ENCODE results near the gene CEP76. TPM values are rescaled to one million over a fixed set of nuclear protein-coding genes. Genes with fewer than 3 reads are reported as not detected.

CEP76 gene, protein sequence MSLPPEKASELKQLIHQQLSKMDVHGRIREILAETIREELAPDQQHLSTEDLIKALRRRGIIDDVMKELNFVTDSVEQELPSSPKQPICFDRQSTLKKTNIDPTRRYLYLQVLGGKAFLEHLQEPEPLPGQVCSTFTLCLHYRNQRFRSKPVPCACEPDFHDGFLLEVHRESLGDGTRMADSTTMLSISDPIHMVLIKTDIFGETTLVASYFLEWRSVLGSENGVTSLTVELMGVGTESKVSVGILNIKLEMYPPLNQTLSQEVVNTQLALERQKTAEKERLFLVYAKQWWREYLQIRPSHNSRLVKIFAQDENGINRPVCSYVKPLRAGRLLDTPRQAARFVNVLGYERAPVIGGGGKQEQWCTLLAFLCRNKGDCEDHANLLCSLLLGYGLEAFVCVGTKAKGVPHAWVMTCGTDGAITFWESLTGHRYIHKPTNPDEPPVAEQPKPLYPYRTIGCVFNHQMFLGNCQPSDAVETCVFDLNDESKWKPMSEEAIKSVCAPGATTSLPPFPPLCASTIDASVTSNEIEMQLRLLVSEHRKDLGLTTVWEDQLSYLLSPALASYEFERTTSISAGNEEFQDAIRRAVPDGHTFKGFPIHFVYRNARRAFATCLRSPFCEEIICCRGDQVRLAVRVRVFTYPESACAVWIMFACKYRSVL
- 9.7 and 10.1 TPM in 2 replicates for total RNA-seq

- H3K4me1 ChIP-seq (ENCODE audit: insufficient read depth, low read length) = peaks cover 18% of the 10 kb centered on the region
Measured at GRCh38 chr18:12702221-12703095, at the start of gene CEP76, which contains the start of gene PSMG2. TSS of gene CEP76 (minus strand) at chr18:12702723. CDS start at chr18:12702548, 175 bp downstream. TSS of gene PSMG2 (plus strand) at chr18:12703042. CDS start at chr18:12703108, 66 bp downstream.

DNA sequence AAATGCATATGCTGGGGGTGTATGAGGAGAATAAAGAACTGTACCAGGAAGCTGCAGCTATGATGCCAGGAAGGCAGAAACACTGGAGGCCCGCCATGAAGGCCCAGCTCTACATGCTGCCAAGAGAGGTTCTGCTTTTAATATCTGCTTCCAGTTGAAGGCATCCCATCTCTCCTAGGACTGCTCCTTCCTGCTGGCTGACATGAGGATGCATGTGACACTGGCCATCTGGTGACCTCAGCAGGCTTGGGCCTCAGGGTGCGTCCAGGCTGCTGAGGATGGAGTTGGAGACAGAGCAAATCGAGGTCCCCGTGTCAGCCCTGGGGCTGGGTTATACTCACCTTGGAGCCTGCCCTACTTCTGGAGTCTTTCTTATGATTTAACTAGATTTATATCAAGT is 49.4 kb upstream of the CEP76 start:
- no peak for TF ChIP-seq CTCF (IDR thresholded peaks at IDR 0.05; ENCODE audit: extremely low read depth, low read depth, low read length)
- H3K4me3 ChIP-seq (ENCODE audit: insufficient read depth, low read length) = no peak overlapping the region
- H3K27me3 ChIP-seq (ENCODE audit: insufficient read depth, low read length) = no peaks in the 10 kb centered on the region
- no peak overlapping the region for H3K27ac ChIP-seq (ENCODE audit: low read depth, low read length)
- H2AFZ ChIP-seq (ENCODE audit: low read length) = no peak overlapping the region
- no peaks in the 10 kb centered on the region for H3K79me2 ChIP-seq (ENCODE audit: insufficient read depth, low read length)
- H3K4me2 ChIP-seq (ENCODE audit: insufficient read depth, low read length) = no peak overlapping the region
- no peak for DNase-seq (ENCODE audit: insufficient read length, low spot score, missing footprints)
- peaks cover 28% of the 10 kb centered on the region for H3K4me1 ChIP-seq (ENCODE audit: insufficient read depth, low read length)
- H3K36me3 ChIP-seq (ENCODE audit: insufficient read depth, low read length) = no peaks in the 10 kb centered on the region
- H3K9me3 ChIP-seq (ENCODE audit: low read depth, low read length) = no peaks in the 10 kb centered on the region
- H4K20me1 ChIP-seq (ENCODE audit: insufficient read depth, low read length) = no peaks in the 10 kb centered on the region

More at GRCh38 chr18:12702221-12703095, at the start of gene CEP76, which contains the start of gene PSMG2:
- peak within 1 kb of the TSS; percentile 97 for H3K27ac ChIP-seq (ENCODE audit: low read depth, low read length)
- peak within 1 kb of the TSS; percentile 97 for H3K4me3 ChIP-seq (ENCODE audit: insufficient read depth, low read length)
- H4K20me1 ChIP-seq (ENCODE audit: insufficient read depth, low read length) = peaks cover 13% of the 10 kb centered on the region
- no peaks in the 10 kb centered on the region for H3K9me3 ChIP-seq (ENCODE audit: low read depth, low read length)
- H2AFZ ChIP-seq (ENCODE audit: low read length) = peak within 1 kb of the TSS; percentile 96
- H3K27me3 ChIP-seq (ENCODE audit: insufficient read depth, low read length) = no peaks in the 10 kb centered on the region
- no peak for TF ChIP-seq CTCF (IDR thresholded peaks at IDR 0.05; ENCODE audit: extremely low read depth, low read depth, low read length)
- H3K79me2 ChIP-seq (ENCODE audit: insufficient read depth, low read length) = peaks cover 62% of the 10 kb centered on the region
- peak within 1 kb of the TSS; percentile 91 for H3K4me2 ChIP-seq (ENCODE audit: insufficient read depth, low read length)
- DNase-seq (ENCODE audit: insufficient read length, low spot score, missing footprints) = peak; percentile 97
- H3K36me3 ChIP-seq (ENCODE audit: insufficient read depth, low read length) = peaks cover 23% of the 10 kb centered on the region

GRCh38 chr18:12751503-12751884 is 49.0 kb upstream of the CEP76 start:
- no peak overlapping the region for H2AFZ ChIP-seq (ENCODE audit: low read length)
- H3K9me3 ChIP-seq (ENCODE audit: low read depth, low read length) = no peaks in the 10 kb centered on the region
- no peak overlapping the region for H3K27ac ChIP-seq (ENCODE audit: low read depth, low read length)
- no peaks in the 10 kb centered on the region for H3K79me2 ChIP-seq (ENCODE audit: insufficient read depth, low read length)
- no peaks in the 10 kb centered on the region for H4K20me1 ChIP-seq (ENCODE audit: insufficient read depth, low read length)
- no peak overlapping the region for H3K4me3 ChIP-seq (ENCODE audit: insufficient read depth, low read length)
- no peaks in the 10 kb centered on the region for H3K36me3 ChIP-seq (ENCODE audit: insufficient read depth, low read length)
- TF ChIP-seq CTCF (IDR thresholded peaks at IDR 0.05; ENCODE audit: extremely low read depth, low read depth, low read length) = no peak
- DNase-seq (ENCODE audit: insufficient read length, low spot score, missing footprints) = no peak
- no peak overlapping the region for H3K4me2 ChIP-seq (ENCODE audit: insufficient read depth, low read length)
- no peaks in the 10 kb centered on the region for H3K27me3 ChIP-seq (ENCODE audit: insufficient read depth, low read length)
- peaks cover 28% of the 10 kb centered on the region for H3K4me1 ChIP-seq (ENCODE audit: insufficient read depth, low read length)
